GM18526 (cell line): Measurements from ENCODE around the gene TLL2.

ENCODE experiments used
- POLR2A ChIP-seq: IDR thresholded peaks from 3 replicates; pipeline ENCODE4 v1.6.1; 2011; ENCODE audit not compliant: insufficient read length; ENCODE audit errors: extremely low read depth

TLL2 gene

DNA sequence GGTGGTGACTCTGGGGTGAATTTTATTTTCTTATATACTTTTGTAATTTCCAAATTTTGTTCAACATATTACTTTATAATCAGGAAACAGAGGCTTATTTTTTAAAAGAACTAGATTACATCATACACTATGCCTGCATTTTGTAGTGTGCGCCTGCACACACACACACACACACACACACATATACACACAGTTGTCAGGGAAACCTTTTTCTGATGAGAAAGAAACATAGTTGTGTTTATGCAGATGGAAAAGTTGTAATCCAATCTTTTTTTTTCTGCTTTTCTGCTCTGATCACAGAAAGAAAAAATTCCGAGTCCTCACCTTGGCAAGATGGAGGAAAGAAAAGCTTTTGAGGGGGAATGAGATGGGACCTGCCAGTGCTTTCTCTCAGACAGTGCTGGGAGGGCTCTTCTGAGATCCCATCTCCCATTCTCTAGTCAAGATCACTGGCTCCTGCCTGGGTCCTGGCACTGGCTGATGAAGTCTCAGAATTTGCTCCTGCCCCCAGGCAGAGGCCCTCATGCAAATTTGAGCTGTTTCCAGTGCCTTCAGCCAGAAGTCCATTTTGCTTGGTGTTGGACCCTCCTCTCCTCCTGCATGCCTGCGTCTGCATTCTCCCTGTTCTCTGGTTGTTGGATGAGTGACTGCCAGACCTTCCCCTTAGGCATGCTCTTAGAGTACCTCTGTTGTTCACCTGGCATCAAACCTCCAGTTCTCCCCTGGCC is 59.7 kb downstream of the TLL2 start:
- TF ChIP-seq POLR2A: no peak

DNA sequence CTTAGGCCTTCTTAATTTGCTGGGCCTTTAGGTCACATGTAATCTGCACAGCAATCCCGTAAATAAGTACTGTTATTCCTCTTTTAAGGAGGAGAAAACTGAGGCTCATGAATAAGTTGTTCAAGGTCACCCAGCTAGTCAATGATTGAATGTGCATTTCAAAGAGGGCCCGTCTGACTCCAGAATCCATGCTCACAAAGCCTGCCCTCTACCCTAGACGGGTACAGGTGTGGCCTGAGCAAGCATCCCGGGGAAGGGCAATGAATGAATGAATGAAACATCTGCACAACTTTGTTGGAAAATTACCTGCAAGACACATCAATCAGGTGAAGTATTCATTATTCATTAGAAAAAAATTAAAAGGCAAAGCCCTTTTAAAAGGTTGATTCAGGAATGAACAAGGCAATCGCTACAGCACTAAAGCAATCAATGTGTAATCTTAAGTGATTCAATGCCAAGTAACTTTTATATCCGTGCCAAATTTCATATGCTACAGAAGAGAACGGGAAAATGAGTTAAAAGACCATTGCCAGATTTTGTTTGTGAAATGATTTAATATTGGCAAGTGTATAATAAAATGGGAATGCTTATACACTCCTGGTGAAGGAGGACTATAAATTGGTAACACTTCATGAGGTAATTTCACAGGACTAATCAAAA is 61.1 kb downstream of the TLL2 start:
- no peak for TF ChIP-seq POLR2A

DNA sequence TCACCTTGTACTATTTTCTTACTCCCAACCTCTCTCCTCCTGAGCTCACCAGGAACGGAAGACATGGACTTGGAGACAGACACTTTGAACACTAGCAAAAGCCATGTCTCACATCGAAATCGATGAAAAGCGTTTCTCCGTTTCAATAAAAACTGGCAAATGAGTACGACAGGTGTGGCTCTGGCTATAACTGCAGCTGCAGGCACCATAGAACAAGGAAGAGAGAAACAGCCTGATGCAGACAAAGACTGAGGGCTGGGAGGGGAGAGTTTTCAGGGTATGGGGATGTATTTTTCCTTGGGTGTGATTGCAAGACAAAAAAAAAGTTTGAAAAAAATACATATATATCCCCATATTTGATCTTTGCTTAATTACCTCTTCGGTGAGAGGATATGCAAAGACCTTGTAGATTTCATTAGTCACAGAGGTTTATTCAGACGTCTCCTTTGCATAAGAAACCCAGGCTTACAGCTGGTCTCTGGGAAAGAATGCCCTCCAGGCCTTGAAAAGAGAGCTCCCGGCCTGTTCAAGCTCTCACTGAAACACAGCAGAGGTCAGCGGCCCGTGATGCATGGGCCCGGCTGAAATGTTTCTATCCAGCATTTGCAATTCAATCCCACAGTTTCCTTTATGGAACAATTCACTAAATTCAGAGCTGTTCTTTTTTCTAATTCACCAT is 63.1 kb downstream of the TLL2 start:
- no peak for TF ChIP-seq POLR2A

DNA sequence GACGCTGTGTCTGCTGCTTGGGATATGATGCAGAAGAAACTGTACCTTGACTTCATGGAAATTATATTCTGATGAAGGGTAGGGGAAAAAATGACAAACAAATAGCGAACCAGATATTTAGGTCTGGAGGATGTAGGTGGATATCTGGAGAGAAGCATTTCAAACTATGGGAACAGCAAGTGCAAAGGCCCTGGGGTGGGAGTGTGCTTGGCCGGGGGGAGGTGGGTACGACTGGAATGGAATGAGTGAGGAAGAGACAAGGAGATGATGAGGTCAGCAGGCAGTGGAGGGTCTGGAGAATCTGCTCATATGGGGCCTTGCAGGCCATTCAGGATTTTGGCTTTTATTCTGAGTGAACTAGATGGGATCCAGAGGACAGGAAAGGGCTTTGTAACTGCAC is 65.2 kb downstream of the TLL2 start:
- TF ChIP-seq POLR2A: no peak

DNA sequence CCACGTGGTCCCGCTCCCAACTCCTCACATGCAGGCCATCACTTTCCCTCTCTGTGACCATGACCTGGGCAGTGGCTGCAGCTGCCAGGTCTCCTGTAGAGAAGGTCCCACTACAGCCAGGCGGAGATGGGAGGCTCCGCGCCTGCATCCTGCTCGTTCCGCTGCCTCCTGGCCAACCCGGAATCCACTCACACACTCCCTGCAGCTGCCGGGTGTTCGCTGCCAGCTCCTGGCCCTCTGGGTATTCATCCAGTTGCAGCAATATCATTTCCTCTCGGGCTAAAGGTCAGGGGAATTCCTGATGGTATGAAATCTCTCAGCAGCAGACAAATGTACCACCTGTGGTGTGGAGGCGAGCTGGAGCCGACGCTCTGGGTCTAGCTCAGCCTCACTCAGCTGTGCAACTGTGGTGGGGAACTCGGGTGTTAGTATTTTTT is 65.7 kb downstream of the TLL2 start:
- no peak for TF ChIP-seq POLR2A

DNA sequence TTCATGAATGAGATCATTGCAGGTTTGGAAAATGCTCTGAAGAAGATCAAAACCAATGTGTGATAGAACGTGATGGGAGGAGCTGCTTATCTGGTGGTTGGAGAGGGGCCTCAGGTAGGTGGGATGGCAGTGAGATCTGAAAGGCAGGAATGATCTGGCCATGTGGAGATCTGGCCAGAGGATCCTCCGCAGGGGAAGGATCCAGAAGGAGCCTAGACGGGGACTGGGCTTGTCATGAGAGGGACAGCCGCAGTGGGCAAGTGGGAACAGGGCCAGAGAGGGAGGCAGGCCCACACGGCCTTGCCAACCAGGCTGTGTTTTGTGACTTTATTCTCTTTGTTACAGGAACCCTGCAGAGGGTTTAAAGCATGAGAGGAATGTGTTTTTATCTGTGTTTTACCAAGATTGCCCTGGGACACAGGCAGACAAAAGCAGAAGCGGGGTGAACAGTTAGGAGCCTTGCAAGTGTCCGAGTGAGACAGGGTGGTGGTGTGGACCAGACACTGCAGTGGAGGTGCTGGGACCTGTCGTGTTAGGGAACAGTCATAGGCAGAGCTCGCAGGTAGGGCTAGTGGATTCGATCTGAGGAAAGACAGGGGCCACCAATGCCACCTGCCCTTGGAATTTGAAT is 66.6 kb downstream of the TLL2 start:
- TF ChIP-seq POLR2A: no peak

DNA sequence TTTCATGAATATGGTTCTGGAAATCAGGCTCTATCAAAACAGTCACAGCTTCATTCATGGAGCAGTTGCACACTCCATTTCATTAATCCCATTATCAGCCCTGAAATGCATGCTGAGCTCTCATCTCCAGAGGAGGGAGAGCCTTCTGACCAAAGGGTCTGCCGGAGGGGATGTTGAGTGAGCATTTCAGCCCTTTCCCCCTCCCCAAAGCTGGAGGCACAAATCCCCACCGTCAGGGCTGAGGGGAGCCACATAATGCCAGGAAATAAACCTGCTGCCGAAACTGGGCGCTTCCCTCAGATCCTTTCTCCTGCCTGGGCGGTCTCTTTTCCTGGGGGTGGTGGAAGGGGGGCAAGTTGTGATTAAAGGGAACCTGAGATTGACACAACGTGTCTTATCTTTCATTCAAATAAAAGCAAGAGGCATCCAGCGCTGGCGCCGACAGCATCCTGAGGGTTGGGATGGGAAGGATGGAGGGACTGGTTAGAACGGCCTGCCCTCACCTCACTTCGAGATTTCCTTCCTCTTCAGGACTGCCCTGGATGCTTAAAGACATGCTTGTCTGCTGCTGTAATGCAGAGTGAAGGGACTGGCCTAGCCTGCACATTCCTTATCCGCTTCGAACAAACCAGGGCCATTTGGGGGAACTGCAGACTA is 71.6 kb downstream of the TLL2 start:
- TF ChIP-seq POLR2A: no peak

DNA sequence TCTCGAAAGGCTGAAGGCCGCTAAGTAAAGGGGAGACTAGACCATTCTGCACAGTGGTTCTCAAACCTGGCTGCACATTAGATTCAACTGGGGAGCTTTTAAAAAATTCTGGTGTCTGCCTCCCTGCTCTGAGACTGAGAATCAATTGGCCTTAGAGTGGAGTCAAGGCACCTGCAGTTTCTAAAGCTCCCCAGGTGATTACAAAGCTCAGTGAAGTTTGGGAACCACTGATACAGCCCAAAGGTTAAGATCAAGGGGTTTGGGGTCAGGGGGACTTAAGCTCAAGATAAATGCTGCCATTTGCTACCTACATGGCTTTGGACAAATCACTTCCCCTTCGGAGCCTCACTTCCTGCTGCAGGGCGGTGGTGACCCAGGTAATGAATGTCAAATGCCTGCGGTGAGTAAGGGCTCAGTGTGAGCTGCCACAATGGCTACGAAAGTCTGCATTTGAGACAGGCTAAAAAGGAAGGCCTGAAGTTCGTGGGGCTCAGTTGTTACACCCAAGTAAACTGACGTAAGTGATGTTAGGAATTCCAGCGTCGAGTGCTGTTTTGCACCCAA is 72.3 kb downstream of the TLL2 start:
- TF ChIP-seq POLR2A: no peak

DNA sequence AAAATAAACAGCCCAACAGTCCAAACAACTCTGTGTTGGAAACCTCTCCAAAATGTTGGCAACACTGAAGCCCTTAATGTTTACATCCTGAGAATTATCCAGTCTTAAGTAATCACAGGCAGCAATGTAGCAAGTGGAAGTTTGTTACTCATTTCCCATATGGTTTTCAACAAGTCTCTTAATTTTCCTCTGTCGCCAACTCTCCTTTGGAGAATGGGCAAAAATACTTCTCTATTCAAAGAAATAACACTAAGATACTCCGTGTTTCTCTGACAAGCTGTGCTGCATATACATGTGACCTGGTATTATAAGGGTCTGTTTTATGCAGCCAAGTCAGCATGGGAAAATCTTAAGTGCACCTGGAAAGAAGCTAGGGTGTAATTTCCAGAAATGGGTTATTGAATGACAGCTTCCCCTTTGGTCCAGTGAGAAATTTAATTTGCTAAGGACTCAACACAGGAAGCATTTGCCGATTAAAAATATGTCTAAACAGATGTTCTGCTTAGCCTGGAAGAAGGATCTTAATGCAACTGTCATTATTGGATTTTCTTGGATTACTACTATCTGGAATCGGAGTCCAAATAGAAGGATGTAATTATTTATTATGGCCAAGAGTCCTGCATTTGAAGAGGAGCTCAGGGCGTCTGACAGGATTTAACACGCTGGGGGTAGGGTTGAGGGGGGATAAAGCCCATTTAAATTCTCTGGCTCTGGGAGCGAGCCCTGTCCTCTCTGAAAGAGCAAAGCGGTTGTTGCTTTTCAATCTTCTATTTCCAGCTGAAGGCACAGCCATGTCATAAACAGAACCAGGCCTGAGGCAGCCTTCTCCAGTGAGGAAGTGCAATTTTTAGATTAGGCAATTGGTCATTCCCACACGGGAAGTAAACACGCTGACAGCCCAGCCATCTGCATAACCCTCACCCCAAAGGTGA is 73.1 kb downstream of the TLL2 start:
- TF ChIP-seq POLR2A: no peak

DNA sequence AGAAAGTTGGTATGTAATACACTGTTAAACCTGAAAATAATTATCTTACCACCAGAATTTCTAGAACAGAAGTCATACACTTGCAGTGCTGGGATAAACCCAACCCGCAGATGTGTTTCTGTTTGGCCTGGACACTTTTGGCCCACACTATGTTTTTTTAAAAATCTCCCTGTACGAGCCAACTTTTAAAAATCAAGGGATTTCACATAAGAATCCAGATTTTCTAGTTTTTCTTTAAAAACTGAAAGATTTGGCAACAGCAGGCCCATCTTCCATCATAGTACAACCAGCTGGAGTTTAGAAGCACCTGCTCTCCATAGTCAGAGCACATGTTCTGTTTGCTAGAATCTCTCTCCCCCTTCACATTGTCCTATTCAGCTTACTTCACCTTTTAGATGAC is 74.0 kb downstream of the TLL2 start:
- TF ChIP-seq POLR2A: no peak

DNA sequence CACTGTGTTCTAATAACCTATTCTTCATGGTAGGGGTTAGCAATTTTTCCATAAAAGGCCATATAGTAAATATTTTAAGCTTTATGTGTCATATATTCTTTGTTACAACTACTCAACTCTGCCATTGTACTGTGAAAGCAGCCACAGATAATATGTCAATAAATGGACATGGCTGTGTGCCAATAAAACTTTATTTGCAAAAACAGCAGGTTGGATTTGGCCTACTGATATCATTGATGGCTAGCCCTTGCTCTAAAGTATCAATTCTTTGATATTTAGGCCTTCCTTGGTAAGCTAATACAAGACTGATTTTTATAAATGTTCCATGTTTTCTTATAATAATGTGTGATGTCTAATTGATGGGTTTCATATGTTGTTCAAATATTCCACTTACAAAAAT is 77.7 kb downstream of the TLL2 start:
- TF ChIP-seq POLR2A: no peak

DNA sequence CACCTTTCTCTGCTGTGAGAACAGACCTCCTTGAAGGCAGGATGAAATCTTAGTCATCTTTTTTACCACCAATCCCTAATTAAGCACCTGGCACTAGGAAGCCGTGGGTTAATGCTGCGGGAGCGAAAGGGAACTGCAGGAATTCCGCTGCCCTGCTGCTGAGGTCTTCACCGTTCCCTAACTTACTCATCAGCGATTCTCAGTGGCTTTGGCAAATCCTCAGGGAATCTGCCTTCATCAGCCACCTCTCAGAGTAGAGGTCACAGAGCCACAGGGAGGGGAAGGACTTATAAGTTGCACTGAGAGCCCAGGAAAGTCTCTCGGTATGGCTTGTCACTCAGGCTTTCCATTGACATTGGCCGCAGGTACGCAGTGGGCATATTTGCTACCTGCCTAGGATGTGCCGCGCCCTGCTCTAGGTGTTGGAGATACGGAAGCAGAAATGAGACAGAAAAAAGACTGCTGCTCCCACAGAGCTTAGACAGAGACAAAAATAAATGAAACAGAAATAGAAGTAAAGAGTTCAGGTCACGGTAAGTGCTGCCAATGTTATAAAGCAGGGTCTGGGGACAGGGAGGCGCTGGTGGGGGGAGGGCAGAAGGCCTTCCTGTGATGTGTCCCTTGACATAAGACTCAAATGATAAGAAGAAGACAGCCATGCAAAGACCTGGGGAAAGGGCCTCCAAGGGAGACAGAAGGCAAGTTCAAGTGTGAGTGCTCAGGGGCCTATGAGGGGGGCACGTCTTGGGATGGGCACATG is 82.3 kb downstream of the TLL2 start:
- TF ChIP-seq POLR2A: no peak

DNA sequence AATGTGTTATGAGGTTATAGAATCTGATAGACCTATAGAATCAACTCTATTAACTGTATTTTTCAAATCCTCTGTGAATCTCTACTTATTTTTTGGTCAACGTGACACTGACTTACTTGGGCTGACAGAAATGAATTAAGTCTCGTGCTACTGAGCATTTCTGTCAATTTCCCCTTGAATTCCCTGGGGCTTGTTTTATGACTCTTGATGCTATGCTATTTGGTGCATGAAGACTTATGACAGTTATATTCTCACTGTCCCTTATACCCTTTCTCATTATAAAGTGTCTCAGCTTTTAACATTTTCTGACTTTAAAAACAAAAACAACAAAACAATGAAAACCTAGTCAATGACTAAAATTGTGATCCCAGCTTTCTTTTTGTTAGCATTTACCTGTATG is 86.4 kb downstream of the TLL2 start:
- TF ChIP-seq POLR2A: no peak
